GM19438 (cell line): ENCODE data around the gene TAF4.
"Not testable (repeated sequence)": the region's sequence is repeated elsewhere in the genome, so short reads cannot be mapped to it uniquely, and the experiment has no call there.

Experiments used
- ATAC-seq: cut with Tn5 transposase; IDR thresholded peaks from one replicate; pipeline ENCODE4 v1.9.1; 2021; ENCODE audit warnings: low read depth; ENCODE audit not compliant: unreplicated experiment

The TAF4 gene

GRCh38 chr20:62083312-62083711 is 17.6 kb upstream of the TAF4 start:
- ATAC-seq, result no peak

- ATAC-seq, result no peak
Measured at GRCh38 chr20:62080249-62080990, 14.7 kb upstream of the TAF4 start.

- ATAC-seq, result no peak
Measured at GRCh38 chr20:62079166-62079565, 13.5 kb upstream of the TAF4 start.

- ATAC-seq, result no peak
Measured at GRCh38 chr20:62073323-62073722, 7.6 kb upstream of the TAF4 start.

GRCh38 chr20:62071669-62072430 is 6.2 kb upstream of the TAF4 start:
- not testable (repeated sequence) for ATAC-seq

GRCh38 chr20:62069741-62070216 is 4.1 kb upstream of the TAF4 start:
- no peak for ATAC-seq

GRCh38 chr20:62068997-62069396 is 3.3 kb upstream of the TAF4 start:
- no peak for ATAC-seq

- ATAC-seq, result no peak
Measured at GRCh38 chr20:62067547-62068260, 2.0 kb upstream of the TAF4 start.

GRCh38 chr20:62066983-62067433 is 1.3 kb upstream of the TAF4 start:
- no peak for ATAC-seq

- peak; percentile 27 for ATAC-seq
Measured at GRCh38 chr20:62066339-62066982, 780 bp upstream of the TAF4 start.

GRCh38 chr20:62064770-62065673 is 659 bp downstream of the TAF4 start:
- ATAC-seq, result peak; percentile 11

GRCh38 chr20:62063981-62064769 is 1.5 kb downstream of the TAF4 start:
- no peak for ATAC-seq

- ATAC-seq, result no peak
Measured at GRCh38 chr20:62063315-62063980, 2.2 kb downstream of the TAF4 start.

GRCh38 chr20:62062661-62063314 is 2.9 kb downstream of the TAF4 start:
- no peak for ATAC-seq

- ATAC-seq, result no peak
Measured at GRCh38 chr20:62061851-62062423, 3.7 kb downstream of the TAF4 start.

GRCh38 chr20:62060631-62061541 is 4.8 kb downstream of the TAF4 start:
- no peak for ATAC-seq
